HG03575 (cell line): ENCODE results near the gene CXCL11.
"Not testable (repeated sequence)": the region's sequence is repeated elsewhere in the genome, so short reads cannot be mapped to it uniquely, and the experiment has no call there.

Experiments
- ATAC-seq: cut with Tn5 transposase; IDR thresholded peaks from one replicate; pipeline ENCODE4 v1.9.1; 2021; ENCODE audit not compliant: unreplicated experiment, insufficient number of reproducible peaks, low FRiP score; ENCODE audit errors: extremely low read depth

The CXCL11 gene

GRCh38 chr4:76035799-76036380, at the start of gene CXCL11:
TSS of gene CXCL11 (minus strand) at chr4:76036070. CDS start at chr4:76035987, 83 bp downstream.
- ATAC-seq: no peak

DNA sequence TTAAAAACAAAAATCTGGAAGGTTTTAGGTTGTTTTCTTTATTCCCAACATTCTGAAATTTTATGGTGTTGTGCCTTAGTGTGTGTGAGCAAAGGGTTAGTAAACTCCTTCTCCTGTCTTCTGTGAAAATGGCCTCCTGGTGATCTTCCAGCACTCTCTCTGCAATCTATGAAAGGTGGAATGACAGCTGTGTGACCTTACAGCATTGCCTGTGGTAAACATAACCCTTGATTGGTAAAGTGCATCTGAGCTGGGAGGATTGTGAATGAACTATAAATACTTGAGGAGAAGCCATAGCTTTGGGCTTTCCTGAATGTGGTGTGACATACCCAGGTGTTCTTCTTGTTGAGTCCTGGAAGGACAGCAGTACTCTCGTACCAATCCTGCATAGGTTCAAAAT, 48.7 kb upstream of the CXCL11 start:
- no peak for ATAC-seq

DNA sequence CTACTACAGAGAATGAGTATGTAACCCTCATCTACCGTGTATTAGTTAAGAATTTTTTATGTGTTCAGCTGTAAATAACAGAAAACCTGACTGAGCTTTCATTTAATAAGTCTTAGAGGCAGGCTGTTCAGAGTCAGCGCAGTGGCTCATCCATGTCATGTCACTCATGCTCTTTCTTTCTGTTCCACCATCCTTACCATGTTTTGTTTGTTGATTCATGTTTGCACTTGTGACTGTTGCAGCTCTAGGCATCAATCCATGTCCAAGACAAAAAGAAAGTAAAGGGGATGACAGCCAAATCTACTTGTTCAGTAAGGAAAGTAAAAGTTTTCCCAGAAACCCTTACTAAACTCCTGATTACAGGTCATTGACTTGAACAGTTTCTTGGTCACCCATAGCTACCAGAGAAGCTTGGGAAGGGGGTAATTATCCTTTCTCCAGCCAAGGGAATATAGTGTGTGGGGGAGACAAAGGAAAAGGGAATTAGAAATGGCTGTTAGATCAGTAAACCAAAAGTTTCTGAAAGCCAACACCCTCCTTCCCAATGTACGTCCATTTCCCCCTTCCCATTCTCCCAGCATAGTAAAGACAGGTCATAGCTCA, 47.6 kb upstream of the CXCL11 start:
- no peak for ATAC-seq

DNA sequence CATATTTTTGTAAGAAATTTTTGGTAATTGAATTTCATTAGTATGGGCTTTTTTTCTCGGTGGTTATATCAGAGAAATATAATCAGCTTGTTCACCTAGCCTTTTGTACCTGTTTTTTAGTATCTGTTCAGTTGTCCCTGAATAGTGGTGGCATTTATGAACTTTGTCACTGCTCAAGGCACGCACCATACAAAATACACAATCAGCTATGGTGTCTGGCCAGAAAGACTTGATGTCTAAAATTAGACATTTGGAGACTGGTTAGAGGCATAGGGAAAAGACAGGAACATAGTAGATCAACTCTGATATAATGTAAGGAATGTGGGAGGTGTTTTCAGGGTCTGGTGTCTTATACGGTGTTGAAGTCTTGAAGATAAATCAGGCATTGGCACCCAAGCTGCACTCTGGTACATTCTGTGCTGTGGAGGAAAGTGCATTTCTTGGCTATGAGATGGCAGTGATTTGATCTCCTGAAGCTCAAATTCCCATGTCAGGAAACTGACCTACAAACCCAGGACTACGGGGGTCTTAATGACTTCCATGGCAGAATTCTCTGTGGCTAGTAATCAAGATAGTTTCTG, 42.3 kb upstream of the CXCL11 start:
- no peak for ATAC-seq

DNA sequence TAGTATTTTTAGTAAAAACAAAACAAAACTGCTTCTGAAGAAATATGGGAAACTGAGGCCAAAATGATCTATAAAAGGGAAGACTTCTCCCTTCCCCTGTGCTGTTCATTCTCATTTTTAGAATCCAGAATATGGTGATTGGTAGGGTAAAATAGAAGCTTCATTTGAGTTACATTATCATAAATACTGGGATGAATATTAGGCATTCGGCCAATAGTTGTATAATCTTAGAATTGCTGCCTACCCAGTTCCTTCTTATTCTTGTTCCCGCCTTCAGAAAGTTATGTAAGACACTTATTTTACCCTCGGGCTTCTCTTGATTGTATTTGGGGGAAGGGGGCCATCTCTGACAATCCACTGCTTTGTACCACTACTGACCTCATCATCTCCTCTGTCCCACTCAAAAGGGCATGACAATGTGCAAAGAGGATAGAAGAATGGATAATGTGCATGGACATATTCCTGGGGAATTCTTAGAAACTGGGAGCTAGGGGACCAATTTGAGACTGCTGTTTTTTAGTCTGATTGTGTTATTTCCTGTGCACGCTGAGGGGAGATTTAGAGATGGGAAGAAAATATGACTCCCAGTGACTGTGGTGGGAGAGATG, 39.2 kb upstream of the CXCL11 start:
- no peak for ATAC-seq

DNA sequence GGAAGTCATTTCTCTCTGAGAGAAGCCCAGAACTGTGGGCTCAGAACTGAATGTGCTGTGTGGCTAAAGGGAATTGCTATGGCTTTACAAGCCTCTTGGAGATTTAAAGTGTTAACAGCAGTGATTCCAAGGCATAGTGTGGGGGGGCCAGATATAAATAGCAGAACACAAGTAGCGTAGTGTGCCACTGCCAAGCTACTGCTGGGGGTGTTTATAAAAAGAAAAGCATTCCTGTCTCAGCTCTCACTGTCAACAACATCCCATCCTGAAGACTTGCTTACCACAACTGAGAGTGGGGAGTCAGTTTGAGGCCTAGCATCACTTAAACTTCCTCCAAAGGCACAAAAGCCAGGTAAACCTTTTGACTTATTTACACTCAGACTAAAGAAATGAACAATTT, 38.6 kb upstream of the CXCL11 start, which contains the start of gene ART3:
ART3 (plus strand) TSS at position 242 of the 400 bp plus-strand sequence. CDS start 1,181 bp downstream, outside the sequence.
- no peak for ATAC-seq

DNA sequence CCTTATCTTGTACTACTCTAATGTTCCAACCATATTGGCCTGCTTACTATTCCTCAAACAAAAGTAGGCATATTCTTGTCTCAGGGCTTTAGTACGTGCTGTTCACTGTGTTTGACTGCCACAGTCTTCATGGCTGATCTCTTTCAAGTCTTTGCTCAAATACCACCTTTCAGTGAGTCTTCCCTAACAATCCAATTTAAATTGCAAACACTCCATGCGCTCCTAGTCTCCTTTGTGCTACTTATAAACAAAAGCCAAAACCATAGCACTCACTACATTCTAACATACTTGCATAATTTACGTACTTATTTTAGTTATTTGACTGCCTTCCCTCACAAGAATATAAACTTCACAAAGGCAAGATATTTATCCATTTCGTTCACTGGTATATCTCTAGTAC, 36.9 kb upstream of the CXCL11 start:
- ATAC-seq: no peak

DNA sequence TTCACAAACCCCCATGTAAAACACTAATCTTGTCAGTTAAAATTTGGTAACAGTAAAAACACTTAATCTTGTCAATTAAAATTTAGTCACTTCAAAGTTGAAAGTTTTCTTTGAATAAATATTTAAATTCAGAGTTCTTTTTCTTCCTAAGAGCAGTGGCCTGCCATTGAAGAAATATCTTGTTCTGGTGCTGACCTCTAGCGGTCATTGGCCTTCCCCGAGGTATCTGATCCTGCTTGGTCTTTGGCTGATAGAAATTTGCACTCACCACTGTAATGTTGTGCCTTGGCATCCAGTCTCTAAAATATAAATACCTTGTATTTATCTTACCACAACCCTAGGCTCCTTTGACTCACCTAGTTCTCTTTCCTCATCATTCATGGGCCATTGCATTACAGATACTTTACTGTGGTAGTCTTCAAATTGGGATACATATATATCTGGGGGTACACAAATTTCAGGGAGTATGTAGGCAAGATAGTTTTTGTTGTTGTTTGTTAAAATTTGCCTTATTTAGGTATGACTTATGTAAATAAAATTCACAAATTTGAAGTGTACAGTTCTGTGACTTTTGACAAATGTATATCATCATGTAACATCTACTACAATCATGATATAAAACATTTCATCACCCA, 31.9 kb upstream of the CXCL11 start:
- no peak for ATAC-seq

DNA sequence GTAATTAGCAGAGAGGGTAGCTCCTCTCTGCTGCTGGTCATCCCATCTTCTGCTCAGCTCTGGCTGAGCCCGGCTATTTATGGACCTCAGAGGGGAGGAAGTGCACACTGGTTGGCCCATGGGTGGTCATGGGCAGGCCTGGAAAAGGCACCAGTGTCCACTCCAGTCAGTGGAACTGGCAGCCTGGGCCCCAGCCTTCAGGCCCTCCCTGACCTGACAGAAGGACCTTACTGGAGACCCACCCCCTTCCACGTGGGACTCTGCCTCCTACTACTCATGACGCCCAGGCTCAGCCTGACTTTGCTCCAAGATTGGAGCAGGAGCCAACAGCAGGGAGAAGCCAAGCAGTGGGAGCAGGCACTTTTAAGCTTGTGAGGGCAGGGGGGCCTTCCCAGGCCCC, 30.7 kb upstream of the CXCL11 start:
- ATAC-seq: no peak

GRCh38 chr4:76061982-76062381, 26.1 kb upstream of the CXCL11 start:
- peak; percentile 67 for ATAC-seq

GRCh38 chr4:76061421-76061820, 25.6 kb upstream of the CXCL11 start:
- no peak for ATAC-seq

DNA sequence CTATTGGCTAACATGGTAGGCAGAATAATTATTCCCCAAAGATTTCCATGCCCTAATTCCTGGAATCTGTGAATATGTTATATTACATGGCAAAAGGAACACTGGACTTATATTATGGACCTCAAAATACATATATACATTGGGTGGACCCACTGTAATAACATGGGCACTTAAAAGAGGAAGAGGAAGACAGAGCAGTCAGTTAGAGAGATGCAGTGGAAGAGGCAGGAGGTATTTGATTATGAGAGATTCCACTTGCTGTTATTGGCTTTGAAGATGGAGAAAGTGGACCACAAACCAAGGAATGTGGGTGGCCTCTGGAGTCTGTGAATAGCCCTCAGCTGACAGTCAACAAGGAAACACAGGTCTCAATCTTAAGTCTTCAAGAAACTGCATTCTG, 24.6 kb upstream of the CXCL11 start:
- no peak for ATAC-seq

DNA sequence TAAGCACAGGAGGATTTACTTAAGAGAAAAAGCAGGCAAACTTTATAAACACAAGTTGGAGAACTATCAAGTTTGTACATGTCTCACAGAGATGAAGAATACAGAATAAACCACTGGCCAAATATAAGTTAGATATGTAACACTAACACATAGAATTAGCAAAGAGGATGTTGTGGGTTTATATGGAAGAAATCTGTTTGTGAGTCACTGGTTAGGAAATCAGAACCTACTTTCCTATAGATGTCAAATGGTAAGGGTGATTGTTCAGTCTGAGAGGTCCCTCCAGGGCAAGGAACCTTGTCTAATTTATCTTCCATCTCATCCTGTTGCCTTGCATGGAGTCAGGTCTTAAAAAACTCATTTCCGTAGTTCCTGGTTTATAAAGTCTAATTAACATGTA, 23.9 kb upstream of the CXCL11 start:
- no peak for ATAC-seq

- ATAC-seq: no peak
These were observed 23.1 kb upstream of the CXCL11 start for GRCh38 chr4:76058888-76059426.

DNA sequence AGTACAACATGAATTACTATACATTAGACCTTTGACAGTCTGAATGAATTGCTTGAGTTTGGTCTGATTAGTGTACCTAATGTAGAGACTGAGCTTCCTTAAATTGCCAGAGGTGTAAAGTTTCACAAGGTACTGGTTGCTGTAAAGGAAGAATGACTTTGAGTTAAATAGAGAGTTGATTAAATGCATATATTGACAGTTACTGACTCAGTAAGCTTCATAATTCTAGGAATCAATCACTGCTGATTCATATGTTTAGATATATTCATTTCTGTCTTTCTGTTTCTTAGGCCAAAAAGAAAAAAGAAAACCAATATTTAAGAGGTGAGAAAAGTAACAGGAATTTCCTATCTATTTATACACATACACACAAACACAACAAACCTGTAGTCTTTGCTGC, 22.4 kb upstream of the CXCL11 start:
- ATAC-seq: peak; percentile 34

DNA sequence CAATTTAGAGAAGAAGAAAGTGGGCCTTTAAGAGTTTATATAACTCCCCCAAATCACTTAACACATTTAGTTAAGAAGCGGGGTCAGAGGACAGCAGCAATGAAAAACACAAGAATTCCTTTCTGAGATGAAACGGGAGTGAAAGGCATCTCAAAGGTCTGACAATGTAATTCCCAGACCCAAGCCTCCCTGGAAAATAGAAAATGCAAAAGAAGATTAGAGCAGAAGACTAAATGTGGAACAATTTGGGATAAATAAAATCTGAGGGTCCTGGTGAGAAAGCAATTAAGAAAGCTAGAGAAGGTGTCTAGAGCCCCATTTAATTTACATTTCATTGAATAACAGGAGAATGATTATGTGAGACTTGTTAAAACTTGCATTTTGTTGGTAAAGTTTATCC, 19.6 kb upstream of the CXCL11 start:
- no peak for ATAC-seq

- ATAC-seq: peak; percentile 74
These were observed 19.1 kb upstream of the CXCL11 start for GRCh38 chr4:76055016-76055415.

GRCh38 chr4:76053730-76054129, 17.9 kb upstream of the CXCL11 start:
- no peak for ATAC-seq

DNA sequence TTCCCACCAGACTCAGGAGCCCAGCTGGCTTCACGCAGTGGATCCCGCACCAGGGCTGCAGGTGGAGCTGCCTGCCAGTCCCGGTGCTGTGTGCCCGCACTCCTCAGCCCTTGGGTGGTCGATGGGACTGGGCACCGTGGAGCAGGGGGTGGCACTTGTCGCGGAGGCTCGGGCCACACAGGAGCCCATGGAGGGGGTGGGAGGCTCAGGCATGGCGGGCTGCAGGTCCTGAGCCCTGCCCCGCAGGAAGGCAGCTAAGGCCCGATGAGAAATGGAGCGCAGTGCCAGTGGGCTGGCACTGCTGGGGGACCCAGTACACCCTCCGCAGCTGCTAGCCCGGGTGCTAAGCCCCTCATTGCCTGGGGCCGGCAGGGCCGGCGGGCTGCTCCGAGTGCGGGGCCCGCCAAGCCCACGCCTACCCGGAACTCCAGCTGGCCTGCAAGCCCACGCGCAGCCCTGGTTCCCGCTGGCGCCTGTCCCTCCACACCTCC, 14.7 kb upstream of the CXCL11 start:
- not testable (repeated sequence) for ATAC-seq
